SKM-1 treated with dmso at 0.1 percent for 144 hours (cell line): ENCODE measurements around the gene GMDS.

ENCODE experiments used
- DNase-seq: peaks from one replicate; lab custom pipeline; 2025; ENCODE audit not compliant: unreplicated experiment; lab: John Stamatoyannopoulos, UW

GMDS gene

DNA sequence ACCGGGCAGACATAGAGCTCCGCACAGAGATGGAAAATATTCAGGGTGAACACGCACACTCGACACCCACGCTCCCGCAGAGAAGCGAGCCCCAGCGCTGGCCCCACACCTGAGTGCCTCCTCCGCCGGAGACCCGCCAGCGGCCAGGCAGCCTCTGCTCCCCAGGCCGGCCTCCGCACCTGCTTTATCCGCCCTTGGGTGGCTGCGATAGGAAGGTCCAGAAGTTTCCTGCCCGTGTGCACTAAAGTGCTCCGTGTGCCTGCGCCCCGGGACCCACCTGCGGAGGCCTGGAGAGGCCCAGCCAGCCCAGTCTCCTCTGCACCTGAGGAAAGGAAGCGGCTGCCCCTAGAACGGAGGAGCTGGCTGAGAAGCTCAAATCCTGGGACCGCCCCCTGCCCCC, 646.5 kb downstream of the GMDS start:
- DNase-seq, result no peak

DNA sequence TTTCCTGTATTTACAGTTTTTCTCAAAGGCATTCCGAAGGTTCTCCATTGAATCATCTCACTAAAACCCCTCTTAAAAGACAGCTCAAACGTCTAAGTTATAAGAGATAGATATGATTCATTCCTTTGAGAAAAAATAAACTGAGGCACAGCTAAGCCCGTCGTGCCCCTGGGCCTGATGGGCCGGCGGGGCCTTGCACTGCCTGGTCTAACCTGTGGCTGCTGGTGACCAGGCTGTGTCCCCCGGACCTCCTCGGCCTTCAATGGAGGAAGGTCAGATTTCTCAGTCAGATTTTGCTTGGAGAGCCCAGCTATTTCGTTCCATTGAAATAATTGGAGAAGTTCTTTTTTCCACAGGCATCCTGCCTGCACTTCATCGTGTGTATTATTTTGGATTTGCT, 647.0 kb downstream of the GMDS start:
- no peak for DNase-seq

DNA sequence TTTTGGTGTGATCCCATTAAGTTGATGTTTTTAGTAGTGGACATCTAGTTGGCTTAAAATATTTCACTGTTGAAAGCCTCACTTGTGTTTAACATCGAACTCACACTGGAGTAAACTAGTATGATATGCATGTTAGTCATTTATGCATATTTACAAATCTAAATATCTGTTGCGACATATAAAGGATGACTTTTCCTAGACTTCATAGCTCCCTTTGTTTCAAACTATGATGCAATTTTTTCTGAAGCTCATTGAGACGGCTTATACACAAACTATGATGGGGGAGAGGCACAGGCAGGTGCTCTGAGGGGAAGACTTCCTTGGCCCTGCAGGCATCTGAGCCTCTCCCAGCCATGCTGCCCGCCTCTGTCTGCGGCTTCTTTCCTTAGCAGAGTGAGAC, 647.5 kb downstream of the GMDS start:
- DNase-seq, result no peak

DNA sequence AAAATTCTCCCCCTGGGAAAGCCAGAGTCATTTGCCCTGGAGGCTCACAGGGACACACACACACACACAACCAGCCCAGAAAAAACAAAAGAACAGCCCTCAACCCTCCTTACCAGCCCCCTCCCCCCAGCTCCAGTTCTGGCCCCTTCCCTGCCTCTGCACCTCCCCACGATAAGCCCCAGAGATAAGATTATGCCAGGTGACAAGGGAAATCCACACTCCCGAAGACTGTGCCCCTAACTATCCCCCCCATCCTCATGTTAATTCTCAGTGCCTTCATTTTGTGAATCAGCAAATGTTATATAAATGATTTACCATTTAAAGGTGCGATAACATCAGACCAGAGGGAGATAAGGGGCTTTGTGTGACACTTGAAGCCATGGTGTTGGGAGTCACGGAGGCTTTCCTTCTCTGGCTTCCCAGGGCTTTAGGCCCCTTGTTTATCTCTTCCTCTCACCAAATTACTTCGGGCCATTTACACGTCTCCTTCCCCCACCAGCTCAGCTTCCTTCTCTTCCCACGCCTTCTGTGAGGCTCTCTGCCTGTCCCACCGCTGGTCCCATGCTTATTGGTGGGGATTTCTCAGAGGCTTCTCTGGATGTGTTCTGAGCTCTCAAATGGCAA, 648.2 kb downstream of the GMDS start:
- no peak for DNase-seq

DNA sequence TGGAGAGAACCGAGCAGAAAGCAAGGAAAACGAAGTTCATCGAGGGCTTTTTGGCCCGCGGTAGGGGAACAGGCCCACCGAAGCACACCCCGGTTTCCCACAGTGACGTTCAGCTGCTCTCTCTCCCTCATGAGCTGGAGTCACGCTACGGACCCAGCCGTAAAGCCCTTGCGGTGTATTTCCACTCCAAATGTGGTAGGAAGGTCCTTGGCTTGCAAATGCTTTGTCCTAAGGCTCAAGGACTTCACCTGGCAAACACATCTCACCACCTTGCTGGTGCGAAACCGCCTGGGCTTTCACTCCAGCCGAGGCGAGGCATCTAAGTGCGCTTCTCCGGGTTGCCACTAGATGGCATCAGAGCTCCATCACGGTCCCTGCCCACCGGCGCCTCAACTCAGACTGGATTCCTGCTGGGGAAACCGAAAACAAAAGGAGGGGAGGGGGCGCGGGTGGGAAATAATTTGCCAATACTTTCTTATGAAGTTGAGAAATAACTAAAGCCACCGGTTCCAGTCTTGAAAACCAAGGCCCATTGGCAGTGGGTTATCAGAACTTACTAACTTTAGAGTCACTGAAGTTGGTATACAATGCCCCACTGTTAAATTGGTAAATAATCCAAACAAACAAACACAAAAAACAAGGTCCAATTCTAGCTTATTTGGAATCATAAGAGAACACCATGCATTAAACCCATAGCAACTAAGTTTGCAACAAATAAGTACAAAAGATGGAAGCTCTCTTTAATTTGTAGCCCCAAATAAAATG, 649.1 kb downstream of the GMDS start:
- DNase-seq, result peak; percentile 49

DNA sequence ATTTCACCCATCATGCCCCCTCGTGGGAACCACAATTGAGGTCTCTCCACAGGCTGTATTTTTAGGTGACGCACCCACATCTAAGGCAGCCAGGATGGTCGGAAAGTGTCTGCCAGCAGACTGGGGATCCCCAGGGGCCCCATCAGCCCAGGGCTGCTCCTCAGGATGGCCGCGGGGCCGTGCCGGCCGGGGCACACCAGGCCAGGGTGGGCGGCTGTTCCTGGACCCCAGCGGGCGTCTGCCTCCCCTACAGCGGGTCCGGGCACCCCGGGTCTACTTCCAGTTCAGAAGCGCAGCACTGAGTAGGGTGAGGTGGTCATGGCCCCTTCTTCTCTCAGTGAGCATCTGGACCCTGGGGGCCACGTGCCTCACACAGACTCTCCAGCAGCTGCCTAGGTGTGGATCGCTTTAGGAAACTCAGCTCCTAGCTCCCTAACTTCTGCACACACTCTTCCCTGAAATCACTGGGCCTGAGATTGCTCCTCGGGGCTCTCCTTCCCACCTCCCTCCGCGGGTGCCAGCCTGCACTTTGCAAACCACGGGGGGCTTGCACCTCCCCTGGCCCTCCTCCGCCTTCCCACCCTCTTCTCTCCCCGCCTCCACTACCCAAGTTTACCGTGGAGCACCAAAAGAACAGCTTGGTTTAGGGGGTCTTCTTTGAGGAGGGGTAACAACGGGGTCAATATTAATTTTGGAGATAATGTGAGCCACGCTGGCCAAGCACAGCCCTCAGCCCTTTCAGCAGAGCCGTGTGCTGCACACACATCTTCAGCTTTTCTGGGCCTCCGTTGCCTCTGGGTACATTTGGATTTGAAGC, 649.9 kb downstream of the GMDS start:
- no peak for DNase-seq

DNA sequence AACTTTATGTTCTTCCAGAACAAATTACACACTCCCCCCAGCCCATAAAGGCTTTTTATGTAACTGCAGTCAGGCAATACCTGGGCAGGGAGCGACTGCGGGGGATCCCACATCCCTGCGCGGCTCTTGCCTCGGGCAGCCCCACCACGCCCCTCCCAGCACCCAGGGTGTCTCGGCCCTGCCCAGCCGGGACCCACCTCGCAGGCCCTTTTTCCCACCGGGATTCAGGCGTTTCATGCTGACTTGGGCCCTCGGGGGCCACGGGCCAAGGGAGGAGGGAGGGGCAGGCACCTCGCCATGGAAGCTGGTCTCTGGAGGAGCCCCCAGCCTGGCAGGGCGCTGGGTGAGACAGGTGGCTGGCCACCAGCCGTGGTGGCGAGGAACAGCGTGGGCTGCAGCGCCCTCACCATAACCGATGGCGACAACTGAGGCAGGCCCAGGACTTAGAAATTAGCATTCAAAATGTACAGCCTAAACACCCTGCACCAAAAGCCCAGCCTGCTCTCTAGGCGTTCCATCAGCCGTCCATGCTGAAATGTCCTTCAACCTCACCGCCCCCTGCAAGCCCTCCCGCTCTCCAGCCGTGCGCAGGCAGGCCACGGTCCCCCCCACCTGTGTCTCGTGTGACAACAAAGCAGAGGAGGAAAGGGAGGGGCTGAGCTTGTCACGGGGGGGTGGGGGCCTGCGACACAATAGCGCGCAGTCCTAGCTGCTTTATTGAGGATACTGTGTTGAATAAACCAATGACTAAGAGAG, 650.8 kb downstream of the GMDS start:
- no peak for DNase-seq

DNA sequence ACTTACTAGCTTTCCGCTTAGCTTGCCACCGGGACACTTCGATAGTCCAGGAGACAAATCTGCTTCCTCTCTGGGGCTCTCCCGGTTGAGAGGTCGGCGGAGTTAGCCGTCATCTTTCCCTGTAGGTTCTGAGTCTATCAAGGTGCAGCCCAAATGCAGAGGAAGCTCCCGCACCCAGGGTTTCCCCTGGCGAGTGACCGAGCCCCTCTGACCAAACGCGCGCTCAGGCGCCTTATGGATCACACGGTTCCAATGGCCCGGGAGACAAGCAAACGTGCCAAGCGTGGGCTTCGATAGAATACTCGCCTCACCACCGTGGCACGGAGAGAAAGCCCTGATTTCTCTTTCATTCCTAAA, 651.5 kb downstream of the GMDS start:
- DNase-seq, result no peak

DNA sequence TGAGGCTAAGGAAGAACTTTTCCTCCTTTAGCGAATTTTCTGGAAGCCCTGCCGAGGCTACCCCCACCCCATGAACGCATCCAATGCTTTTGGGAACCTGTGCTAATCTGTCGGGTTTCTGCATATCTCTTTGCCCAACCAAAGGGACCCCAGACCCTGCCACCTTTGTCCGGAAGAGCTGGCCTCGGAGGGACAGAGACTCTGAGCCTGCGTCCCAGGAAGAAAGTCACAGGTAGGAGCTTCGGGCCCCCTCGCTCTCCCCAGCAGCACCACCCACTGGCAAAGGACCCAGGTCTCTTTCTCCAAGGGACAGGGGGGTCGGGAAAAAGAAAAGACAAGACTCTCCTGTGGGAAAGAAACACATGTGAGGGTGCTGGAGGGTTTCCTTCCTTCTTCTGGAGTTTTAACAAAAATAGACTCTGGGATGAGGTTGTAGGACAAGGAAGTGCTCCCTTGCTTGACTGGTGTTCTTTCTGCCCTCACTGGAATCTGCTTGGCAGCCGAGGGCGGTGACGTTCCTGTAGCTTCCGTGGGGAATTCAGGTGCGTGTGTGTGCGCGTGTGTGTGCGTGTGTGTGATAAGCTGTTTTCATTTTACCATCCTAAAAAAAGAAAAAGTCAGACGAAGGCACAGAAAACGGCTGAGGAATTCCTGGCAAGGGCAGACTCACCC, 652.0 kb downstream of the GMDS start:
- no peak for DNase-seq

DNA sequence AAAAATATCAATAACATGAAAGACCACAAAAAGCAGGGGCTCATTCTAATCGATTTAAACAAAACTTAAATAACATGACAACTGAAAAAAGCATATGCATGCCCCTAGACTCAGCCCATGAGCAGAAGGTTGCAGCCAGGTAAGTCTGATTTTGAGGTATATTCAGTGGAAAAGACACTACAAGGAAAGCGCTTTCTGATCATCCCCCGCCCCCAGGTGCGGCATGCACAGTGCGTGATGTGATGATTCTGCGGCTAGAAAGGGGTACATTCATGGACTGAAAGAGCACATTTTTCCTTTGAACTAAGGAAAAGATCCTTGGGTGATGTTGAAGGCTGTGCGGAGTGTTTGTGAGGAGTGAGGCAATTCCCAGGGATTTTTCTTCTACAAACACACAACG, 652.6 kb downstream of the GMDS start:
- no peak for DNase-seq

DNA sequence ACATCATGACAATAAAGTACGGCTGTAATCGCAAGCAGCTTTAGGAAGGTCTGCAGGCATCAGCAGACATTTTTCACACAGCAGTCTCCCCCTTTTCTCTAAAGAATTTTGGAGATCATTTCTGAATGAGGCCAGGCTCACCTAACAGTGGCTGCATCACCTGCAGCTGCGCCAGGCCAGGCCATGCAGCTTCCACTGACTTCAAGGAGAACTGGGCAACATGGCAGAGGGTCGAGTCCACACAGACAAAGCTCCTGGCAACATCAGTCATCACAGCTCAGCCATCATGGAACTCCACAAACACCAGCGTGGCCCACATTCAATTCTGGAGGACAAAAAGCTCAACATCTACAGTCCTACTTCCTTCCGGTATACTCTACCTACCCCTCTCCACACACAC, 653.5 kb downstream of the GMDS start:
- no peak for DNase-seq

DNA sequence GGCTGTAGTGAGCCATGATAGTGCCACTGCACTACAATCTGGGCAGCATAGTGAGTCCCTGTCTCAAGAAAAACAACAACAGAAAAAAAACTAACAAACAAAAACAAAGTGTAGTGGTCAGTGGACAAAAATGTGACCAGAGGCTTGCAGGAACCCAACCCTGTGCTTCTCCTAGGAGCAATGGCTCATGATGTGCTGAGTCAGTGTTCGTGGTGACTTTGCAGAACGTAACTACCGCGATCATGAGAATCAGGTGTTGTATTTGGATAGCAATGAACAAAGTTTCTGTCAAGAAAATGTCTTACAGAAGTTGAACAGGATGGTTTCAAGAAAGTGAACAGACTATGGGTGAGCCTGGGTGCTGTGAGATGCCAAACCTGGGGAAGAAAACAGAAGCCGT, 654.2 kb downstream of the GMDS start:
- no peak for DNase-seq

DNA sequence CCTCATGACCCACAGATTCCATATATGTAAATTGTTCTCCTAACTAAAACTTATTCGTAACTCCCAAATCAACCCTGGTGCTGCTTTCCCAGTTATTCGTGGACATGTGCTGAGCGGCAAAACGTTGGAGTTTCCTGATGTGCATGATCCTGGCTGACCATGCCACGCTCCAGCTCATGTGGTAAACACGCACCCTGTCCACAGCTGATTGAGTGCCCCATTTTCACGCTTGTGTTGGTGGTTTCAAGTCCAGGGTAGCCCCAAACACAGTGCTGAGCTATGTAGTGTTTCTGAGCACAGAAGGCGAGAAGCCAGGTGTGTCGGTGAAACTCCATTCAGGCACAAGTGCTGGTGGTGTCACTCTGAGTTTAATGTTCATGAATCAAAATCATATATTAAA, 654.8 kb downstream of the GMDS start:
- DNase-seq, result no peak

DNA sequence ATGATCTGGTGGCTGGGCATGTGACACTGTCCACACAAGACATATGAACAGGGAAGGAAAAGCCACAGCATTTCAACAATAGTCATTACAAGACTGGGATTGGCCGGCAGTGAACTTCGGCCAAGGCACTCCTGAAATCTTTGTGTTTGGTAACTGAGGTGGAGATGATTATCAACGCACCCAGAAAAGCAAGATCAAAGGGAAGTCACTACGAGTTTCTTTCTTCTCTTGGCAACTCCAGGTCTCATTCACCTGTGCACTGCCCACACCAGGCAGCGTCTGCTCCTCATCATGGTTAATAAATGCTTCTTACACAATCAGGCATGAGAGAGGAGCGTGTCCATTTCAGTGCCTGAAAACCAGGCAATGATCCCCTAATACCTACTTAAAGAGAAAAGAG, 656.2 kb downstream of the GMDS start:
- DNase-seq, result no peak

DNA sequence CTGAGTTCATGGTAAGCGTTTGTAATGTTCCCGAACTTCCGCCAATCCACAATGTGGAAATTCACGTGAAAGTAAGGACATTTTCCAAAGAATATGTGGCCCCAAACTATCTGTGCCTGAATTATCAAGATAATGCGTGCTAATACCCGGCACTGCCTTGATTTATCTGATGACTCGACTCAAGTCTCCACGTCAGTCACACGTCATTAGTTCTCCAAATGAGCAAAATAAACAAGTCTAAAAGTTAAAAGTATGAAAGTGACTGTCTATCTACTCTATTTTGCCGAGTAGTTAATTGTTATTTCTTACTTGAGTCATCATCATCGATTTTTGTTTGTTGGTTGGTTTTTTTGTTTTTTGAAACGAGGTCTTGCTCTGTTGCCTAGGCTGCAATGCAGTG, 657.4 kb downstream of the GMDS start:
- DNase-seq, result no peak

DNA sequence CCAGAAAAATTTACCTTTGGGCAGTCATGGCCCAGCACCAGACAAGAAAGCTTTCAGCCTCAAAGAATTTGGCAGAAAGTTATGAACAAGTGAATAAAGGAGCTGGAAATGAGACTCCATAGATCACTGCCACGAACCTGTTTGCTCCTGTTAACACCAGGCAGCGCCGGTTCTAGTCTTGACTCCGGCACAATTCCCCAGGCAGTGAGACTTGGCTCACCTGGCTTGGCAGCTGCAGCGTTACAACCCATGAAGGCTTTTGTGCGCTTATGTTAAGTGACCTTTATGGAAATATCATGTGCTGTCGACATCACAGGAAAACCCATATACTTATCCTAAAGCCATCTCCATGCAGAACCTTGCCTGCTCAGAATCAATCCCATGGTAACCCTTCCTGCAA, 657.9 kb downstream of the GMDS start:
- DNase-seq, result no peak

DNA sequence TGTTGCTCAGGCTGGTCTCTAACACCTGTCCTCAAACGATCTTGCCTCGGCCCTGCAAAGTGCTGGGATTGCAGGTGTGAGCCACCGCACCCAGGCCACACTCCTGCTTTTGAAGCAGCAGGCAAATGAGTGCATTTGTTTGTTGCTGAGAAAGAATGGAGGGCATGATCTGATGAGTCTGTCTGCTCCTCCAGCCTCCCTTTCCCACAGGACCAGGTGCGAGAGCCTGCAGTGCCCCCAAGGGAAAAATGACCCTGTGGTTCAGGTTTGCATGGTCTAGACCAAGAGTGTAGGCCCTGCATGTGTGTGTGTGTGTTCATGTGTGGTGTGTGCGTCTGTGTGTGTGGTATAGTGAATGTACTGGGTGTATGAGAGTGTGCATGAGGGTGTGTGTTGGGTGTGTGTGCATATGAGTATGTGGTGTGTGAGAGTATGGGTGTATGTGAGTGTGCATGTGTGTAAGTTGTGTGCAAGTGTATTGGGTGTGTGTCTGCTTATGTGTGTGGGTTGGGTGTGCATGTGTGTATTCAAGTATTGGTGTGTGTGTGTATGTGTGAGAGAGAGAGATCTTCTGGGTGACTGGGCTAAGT, 658.4 kb downstream of the GMDS start:
- DNase-seq, result no peak

DNA sequence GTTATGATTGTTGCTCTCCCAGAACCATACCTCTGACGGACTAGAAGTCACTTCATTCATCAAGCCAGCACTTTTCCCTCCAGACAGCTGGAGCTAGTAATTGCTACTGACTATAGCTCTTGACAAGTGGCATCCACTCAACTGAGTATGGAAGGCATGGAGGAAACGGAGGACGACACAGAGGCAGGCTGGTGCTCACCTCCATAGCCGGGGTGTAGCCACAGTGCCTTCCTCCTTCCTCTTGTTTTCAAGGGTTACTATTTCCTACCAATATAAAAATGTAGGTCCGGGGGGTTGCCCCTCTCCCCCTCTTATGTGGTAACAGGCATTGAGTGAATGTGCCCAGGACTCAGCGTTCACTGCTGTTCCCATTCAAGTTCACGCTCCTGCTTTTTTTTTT, 659.1 kb downstream of the GMDS start:
- no peak for DNase-seq

DNA sequence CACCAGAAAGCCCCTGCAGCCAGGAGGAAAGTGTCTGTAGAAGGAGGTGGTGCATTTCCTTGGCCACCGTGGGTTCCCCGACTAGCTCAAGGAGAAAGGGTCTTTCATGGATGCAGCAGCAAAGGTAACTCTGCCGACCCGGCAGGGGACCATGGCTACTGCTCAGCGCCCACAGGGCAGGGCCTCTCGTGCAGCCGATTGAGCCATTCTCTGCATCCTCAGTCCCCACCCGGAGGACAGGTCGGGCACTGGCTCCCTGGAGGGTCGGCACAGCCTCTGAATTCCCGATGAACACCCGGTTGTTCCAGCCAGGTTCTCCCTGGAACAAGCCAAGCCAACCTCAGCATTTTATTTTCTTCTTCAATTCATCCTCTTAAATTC, 659.7 kb downstream of the GMDS start:
- no peak for DNase-seq

DNA sequence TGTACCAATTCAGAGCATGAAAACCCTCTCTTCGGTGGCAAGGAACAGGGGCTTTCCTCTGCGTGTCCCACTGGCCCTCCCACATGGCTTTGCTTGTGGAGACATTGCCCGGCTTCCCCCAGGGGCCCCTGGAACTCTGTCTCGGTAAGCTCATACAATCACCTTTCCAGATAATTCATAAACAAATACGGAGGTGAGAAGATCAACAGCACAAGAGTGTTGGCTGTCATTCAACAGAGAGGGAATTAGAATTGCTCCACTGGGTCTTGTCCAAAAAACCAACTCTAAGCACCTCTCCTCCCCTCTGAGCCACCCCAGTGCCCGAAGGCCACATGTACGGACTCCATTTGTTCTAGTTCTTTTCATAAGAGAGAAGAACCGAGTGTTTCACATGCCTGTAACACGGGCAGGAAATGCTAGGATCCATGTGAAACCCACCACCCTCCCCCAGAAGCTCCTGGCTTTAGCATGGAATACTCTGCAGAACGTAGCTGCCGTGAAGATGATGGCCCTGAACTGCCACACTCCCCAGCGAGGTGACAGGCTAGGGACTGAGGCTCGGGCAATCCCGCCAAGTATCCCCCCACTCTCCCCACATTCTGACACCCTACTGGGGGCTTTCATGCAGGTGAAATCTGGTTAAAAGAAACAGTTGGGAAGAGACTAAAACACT, 660.3 kb downstream of the GMDS start:
- no peak for DNase-seq
